ENCODE measurements around the gene SLC6A19. TPM values are rescaled to one million over a fixed set of nuclear protein-coding genes. Genes with fewer than 3 reads are reported as not detected.
"Not testable (repeated sequence)": the region's sequence is repeated elsewhere in the genome, so short reads cannot be mapped to it uniquely, and the experiment has no call there.

SLC6A19 gene
- total RNA-seq, 1 experiment from 2014 or later = not detected

DNA sequence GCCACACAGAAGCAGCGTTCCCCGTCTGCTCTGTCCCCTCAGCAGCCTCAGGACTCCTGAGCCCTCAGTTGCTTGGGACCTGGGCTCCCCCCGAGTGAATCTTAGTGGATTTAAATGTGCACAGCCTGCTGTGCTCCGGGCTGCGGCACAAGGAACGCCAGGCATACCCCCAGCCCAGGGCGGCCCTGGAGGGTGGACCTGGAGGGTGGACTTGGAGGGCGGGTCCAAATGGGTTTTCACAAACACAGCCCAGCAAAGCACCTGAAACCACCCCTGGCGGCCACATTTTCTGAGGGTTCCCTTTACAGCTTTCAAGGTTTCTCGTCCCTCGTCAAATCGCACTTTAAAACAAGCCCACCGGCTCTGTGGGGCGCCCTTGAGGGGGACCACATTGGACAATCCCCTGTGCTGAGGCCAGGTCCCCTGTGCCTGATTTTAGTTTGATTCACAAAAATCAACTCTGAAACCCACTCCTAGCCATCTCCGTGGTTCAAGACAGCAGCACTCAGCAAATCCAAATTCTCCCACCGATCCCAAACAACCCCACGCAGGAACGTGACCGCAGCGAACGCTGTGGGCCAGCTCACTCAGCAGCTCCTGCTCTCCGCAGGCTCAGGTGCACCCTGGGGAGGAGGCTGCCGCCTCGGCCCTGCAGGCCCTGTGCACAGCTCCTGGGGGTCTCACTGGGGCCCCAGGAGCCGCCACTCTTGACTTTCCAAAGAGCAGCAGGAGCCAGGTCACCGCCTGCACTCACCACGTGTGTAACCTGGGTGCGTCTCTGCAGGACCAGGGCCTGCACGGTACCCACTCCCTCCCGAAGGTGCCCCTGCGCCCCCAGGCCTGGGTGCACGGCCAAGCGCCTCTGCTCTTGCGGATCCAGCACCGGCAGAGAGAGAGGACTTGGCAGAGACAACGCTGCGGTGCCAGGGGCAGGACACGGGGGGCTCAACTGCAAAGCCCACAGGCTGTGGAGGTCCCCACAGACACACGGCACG is 64.4 kb downstream of the SLC6A19 start:
- Histone ChIP-seq H3F3A (ENCODE audit: low read length, unreplicated experiment) (no peaks in the 10 kb centered on the region), H3K4me2 (ENCODE audit: low read length) (no peak overlapping the region), H3K9me3 (ENCODE audit: low read length) (0 out of 2 replicates have a peak, but pooled peaks cover 7% of the 10 kb centered on the region), H3K79me2 (ENCODE audit: low read length) (no peaks in the 10 kb centered on the region), H3K27ac (ENCODE audit: low read length) (no peak overlapping the region), H3K9ac (ENCODE audit: low read length) (no peak overlapping the region), H3K36me3 (ENCODE audit: low read depth, low read length) (no peaks in the 10 kb centered on the region), H3K27me3 (ENCODE audit: low read length) (no peaks in the 10 kb centered on the region), H3K4me3 (ENCODE audit: low read length) (no peak overlapping the region), H3K4me1 (ENCODE audit: insufficient read depth, low read length) (no peaks in the 10 kb centered on the region), H4K20me1 (ENCODE audit: low read length) (no peaks in the 10 kb centered on the region), H3K9me2 (replicated peaks; ENCODE audit: low read length) (no peaks in the 10 kb centered on the region), H2AFZ (ENCODE audit: low read length) (no peak overlapping the region)
- intact Hi-C loops (cut with micrococcal nuclease) = no loop called here
- BruUV-seq (replicated peaks) = no TSS peak
- ATAC-seq (no peak), DNase-seq (no peak)
- POLR2A ChIA-PET (ENCODE audit: unreplicated experiment) = no interaction called here
- TF ChIP-seq, protein P1, sequence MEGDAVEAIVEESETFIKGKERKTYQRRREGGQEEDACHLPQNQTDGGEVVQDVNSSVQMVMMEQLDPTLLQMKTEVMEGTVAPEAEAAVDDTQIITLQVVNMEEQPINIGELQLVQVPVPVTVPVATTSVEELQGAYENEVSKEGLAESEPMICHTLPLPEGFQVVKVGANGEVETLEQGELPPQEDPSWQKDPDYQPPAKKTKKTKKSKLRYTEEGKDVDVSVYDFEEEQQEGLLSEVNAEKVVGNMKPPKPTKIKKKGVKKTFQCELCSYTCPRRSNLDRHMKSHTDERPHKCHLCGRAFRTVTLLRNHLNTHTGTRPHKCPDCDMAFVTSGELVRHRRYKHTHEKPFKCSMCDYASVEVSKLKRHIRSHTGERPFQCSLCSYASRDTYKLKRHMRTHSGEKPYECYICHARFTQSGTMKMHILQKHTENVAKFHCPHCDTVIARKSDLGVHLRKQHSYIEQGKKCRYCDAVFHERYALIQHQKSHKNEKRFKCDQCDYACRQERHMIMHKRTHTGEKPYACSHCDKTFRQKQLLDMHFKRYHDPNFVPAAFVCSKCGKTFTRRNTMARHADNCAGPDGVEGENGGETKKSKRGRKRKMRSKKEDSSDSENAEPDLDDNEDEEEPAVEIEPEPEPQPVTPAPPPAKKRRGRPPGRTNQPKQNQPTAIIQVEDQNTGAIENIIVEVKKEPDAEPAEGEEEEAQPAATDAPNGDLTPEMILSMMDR (conservative IDR thresholded peaks at IDR 0.05; ENCODE audit: low read depth, low read length) = no peak
- no peak for TF ChIP-seq EZH2phosphoT487 (IDR thresholded peaks at IDR 0.05; ENCODE audit: borderline replicate concordance, low read length)
- no peak for TF ChIP-seq EZH2 (IDR thresholded peaks at IDR 0.05; ENCODE audit: low read length, unreplicated experiment)
- CTCF ChIA-PET = no interaction called here

DNA sequence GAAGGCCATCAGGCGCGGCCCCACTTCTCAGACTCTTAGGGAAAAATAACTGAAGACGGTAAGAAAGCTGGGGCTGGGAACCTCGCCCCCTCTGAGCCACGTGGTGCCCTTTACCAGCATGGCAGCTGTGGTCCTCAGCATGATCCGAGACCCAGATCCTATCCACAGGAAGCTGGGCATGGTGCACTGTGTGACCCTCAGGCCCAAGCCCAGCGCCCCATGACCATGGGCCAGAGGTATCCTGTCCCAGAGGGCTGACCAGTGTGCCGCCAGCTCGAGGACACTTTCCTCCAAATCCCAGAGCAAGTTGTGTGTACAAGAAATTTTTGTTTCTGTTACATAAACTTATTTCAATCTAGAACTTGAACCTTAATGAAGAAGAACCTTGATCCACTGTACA is 65.4 kb downstream of the SLC6A19 start:
- no peak for TF ChIP-seq EZH2 (IDR thresholded peaks at IDR 0.05; ENCODE audit: low read length, unreplicated experiment)
- no peaks in the 10 kb centered on the region for H4K20me1 ChIP-seq (ENCODE audit: low read length)
- no peaks in the 10 kb centered on the region for H3F3A ChIP-seq (ENCODE audit: low read length, unreplicated experiment)
- 0 out of 2 replicates have a peak, but pooled peaks cover 7% of the 10 kb centered on the region for H3K9me3 ChIP-seq (ENCODE audit: low read length)
- H3K9me2 ChIP-seq (replicated peaks; ENCODE audit: low read length) = no peaks in the 10 kb centered on the region
- H3K79me2 ChIP-seq (ENCODE audit: low read length) = no peaks in the 10 kb centered on the region
- no peak overlapping the region for H3K4me3 ChIP-seq (ENCODE audit: low read length)
- BruUV-seq (replicated peaks) = no TSS peak
- ChIA-PET POLR2A (ENCODE audit: unreplicated experiment) (no interaction called here), CTCF (no interaction called here)
- DNase-seq (no peak), ATAC-seq (no peak)
- H3K36me3 ChIP-seq (ENCODE audit: low read depth, low read length) = no peaks in the 10 kb centered on the region
- H3K27ac ChIP-seq (ENCODE audit: low read length) = no peak overlapping the region
- H3K4me1 ChIP-seq (ENCODE audit: insufficient read depth, low read length) = no peaks in the 10 kb centered on the region
- H3K4me2 ChIP-seq (ENCODE audit: low read length) = no peak overlapping the region
- no peak overlapping the region for H3K9ac ChIP-seq (ENCODE audit: low read length)
- no peak overlapping the region for H2AFZ ChIP-seq (ENCODE audit: low read length)
- intact Hi-C loops (cut with micrococcal nuclease) = no loop called here
- H3K27me3 ChIP-seq (ENCODE audit: low read length) = no peaks in the 10 kb centered on the region

DNA sequence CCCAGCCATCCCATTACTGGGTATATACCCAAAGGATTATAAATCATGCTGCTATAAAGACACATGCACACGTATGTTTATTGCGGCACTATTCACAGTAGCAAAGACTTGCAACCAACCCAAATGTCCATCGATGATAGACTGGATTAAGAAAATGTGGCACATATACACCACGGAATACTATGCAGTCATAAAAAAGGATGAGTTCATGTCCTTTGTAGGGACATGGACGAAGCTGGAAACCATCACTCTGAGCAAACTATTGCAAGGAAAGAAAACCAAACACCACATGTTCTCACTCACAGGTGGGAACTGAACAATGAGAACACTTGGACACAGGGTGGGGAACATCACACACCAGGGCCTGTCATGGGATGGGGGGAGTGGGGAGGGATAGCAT is 66.1 kb downstream of the SLC6A19 start:
- H3K9me3 ChIP-seq (ENCODE audit: low read length); H3K4me2 ChIP-seq (ENCODE audit: low read length); H3K4me3 ChIP-seq (ENCODE audit: low read length); H3F3A ChIP-seq (ENCODE audit: low read length, unreplicated experiment); BruUV-seq (replicated peaks); H2AFZ ChIP-seq (ENCODE audit: low read length); H3K27me3 ChIP-seq (ENCODE audit: low read length); H3K36me3 ChIP-seq (ENCODE audit: low read depth, low read length); intact Hi-C loops (cut with micrococcal nuclease); H3K79me2 ChIP-seq (ENCODE audit: low read length); POLR2A ChIA-PET (ENCODE audit: unreplicated experiment); H3K4me1 ChIP-seq (ENCODE audit: insufficient read depth, low read length); H3K9ac ChIP-seq (ENCODE audit: low read length); DNase-seq; CTCF ChIA-PET; H4K20me1 ChIP-seq (ENCODE audit: low read length); H3K9me2 ChIP-seq (replicated peaks; ENCODE audit: low read length); H3K27ac ChIP-seq (ENCODE audit: low read length); ATAC-seq: not testable (repeated sequence)
